ENCODE data around the gene ZNF749. TPM values are rescaled to one million over a fixed set of nuclear protein-coding genes. Genes with fewer than 3 reads are reported as not detected.
"Not testable (repeated sequence)": the region's sequence is repeated elsewhere in the genome, so short reads cannot be mapped to it uniquely, and the experiment has no call there.

The ZNF749 gene
- total and polyA plus RNA-seq, 10 of the 15 experiments (the other 5 are each of a cell fraction or from before 2014, with no cell fraction given) = 3.1 to 20.2 (median 13.7) TPM

DNA sequence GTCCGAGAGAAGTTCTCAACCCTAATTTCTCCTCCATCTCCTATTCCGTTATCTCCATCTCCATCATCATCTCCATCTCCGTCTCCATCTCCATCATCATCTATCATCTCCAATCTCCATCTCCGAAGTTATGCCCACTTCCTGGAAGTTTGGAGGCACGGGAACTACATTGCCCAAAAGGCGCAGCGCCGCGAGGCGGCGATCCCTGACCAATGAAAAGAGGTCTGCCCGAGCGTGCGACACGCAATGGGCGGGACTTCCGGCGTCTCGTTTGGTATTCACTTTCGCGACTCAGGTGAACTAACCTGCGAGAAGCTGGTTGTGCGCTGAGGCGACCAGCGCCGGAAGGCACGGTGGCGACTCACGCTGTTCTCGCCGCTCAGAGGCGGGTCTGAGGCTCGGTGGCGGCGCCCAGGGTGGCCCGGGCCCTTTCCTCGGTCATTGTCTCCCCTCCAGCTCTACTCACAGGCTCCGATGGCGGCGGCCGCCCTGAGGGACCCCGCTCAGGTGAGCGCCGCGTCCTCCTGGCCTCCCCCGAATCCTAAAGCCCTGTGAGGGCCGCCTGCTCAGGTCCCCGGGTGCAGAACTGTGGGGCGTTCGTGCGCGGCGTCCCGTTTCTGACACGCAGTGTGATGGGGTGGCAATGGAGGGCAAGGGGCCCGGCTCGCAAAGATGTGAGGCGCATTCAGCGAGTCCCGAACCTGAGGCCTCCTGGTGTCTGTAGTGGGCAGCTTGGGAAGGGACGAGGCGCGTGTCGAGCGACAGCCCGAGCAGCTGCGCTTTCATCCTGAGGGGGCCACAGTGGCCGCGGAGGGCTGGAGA lies 52.6 kb downstream of the ZNF749 start, which contains the start of gene ZNF419 (continued):
- TF ChIP-seq, protein P1, sequence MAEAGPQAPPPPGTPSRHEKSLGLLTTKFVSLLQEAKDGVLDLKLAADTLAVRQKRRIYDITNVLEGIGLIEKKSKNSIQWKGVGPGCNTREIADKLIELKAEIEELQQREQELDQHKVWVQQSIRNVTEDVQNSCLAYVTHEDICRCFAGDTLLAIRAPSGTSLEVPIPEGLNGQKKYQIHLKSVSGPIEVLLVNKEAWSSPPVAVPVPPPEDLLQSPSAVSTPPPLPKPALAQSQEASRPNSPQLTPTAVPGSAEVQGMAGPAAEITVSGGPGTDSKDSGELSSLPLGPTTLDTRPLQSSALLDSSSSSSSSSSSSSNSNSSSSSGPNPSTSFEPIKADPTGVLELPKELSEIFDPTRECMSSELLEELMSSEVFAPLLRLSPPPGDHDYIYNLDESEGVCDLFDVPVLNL (IDR thresholded peaks at IDR 0.05; ENCODE audit: low read depth, low read length) = 0 out of 2 replicates have a peak, but pooled peaks have one; percentile 18
- TF ChIP-seq NR2C1 (IDR thresholded peaks at IDR 0.05) (0 out of 2 replicates have a peak, but pooled peaks have one; percentile 30), TARDBP (IDR thresholded peaks at IDR 0.05; ENCODE audit: borderline replicate concordance) (peak; percentile 77), SP1 (IDR thresholded peaks at IDR 0.05; ENCODE audit: low read depth, low read length) (peak; percentile 90), HCFC1 (IDR thresholded peaks at IDR 0.05; ENCODE audit: low read length) (peak; percentile 97), POLR2AphosphoS5 (IDR thresholded peaks at IDR 0.05; ENCODE audit: low read length) (peak; percentile 69)
- TF ChIP-seq, protein P2, sequence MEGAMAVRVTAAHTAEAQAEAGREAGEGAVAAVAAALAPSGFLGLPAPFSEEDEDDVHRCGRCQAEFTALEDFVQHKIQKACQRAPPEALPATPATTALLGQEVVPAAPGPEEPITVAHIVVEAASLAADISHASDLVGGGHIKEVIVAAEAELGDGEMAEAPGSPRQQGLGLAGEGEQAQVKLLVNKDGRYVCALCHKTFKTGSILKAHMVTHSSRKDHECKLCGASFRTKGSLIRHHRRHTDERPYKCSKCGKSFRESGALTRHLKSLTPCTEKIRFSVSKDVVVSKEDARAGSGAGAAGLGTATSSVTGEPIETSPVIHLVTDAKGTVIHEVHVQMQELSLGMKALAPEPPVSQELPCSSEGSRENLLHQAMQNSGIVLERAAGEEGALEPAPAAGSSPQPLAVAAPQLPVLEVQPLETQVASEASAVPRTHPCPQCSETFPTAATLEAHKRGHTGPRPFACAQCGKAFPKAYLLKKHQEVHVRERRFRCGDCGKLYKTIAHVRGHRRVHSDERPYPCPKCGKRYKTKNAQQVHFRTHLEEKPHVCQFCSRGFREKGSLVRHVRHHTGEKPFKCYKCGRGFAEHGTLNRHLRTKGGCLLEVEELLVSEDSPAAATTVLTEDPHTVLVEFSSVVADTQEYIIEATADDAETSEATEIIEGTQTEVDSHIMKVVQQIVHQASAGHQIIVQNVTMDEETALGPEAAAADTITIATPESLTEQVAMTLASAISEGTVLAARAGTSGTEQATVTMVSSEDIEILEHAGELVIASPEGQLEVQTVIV (IDR thresholded peaks at IDR 0.05; ENCODE audit: borderline replicate concordance, partially characterized antibody) = peak; percentile 66

DNA sequence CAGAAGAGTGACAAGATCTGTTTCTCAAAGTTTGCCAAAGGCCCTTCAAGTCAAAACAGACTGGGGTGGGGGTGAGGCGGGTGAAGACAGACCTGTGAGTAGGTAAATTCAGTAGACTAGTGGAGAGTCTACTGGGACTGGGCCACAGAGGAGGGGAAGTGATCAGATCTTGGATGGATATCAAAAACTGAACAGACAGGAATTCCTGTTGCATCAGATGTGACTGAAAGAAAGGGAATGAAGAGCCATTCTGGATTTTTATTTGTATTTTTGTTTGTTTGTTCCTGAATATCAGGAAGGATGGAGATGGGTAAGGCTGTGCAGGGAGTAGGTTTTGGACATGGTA lies 53.1 kb downstream of the ZNF749 start:
- peak overlapping the region; percentile 41; the same call in 1 of the 2 replicates for H3K4me3 ChIP-seq
- H3K27ac ChIP-seq (ENCODE audit: control insufficient read depth, insufficient read depth); RAD21 ChIA-PET (ENCODE audit: unreplicated experiment); ATAC-seq; H3K4me1 ChIP-seq (ENCODE audit: control insufficient read depth, insufficient read depth, low read length); CTCF ChIA-PET; H3K27me3 ChIP-seq (replicated peaks in 1 of 2; ENCODE audit: control insufficient read depth in 2 of 2, insufficient read depth in 2 of 2, low read length in 1 of 2); H2AFZ ChIP-seq (ENCODE audit: control insufficient read depth, low read depth, low read length); in situ Hi-C loops (cut with MboI); intact Hi-C loops (cut with micrococcal nuclease; ENCODE audit: unreplicated experiment); DNase-seq (ENCODE audit: low read depth, low spot score); H4K20me1 ChIP-seq (ENCODE audit: control insufficient read depth, insufficient read depth); H3K79me2 ChIP-seq (ENCODE audit: control insufficient read depth, insufficient read depth, low read length); H3K36me3 ChIP-seq (ENCODE audit: control insufficient read depth in 2 of 2, insufficient read depth in 2 of 2, low read length in 1 of 2): not testable (repeated sequence)
- H3K4me2 ChIP-seq (ENCODE audit: control insufficient read depth, insufficient read depth) = peak overlapping the region; percentile 40; the same call in 1 of the 2 replicates
- TSS peak; percentile 60 for BruUV-seq (replicated peaks)
- FAIRE-seq = peak; percentile 86
- WGBS (ENCODE audit: insufficient coverage, insufficient replicate concordance, low lambda C conversion rate, missing lambda C conversion rate) = no CpG with 5 or more reads among the region's 1 CpG
- POLR2A ChIA-PET = interaction anchor here (0.6 kb wide), 1 partner anchor 57 kb away, joined by 4 read pairs; no protein-coding TSS in a partner anchor
- SMC1A ChIA-PET (ENCODE audit: uncharacterized antibody, unreplicated experiment) = interaction anchor here (1.1 kb wide), 1 partner anchor 9 kb away, joined by 3 read pairs; no protein-coding TSS in a partner anchor
- H3K9me3 ChIP-seq (replicated peaks; ENCODE audit: control insufficient read depth, insufficient read depth, low read length) = peaks cover 12% of the 10 kb centered on the region
- peak overlapping the region; percentile 27; the same call in 1 of the 2 replicates for H3K9ac ChIP-seq (ENCODE audit: control insufficient read depth, insufficient read depth, low read length)

Small RNAs within 50 kb of the gene (small RNA-seq; reads per million reads assigned to genes)
- not detected for gene VN1R107P

Other genes with a start within 250 kb of the ZNF749 start
Only the 7 nearest of the 23 such genes appear.
- 15.0 and 18.5 TPM in 2 replicates for gene TRAPPC2B, start 71.8 kb upstream of the ZNF749 start, total RNA-seq (2014; rRNA removed)
- gene TRAPPC2B, start 71.8 kb upstream of the ZNF749 start, total RNA-seq (2014; rRNA removed; fragmentation: Illumina TruSeq; extraction: Trizol) = 21.9 and 22.2 TPM in 2 replicates
- gene TRAPPC2B, start 71.8 kb upstream of the ZNF749 start, total RNA-seq (2021) = 8.7 and 10.6 TPM in 2 replicates
- gene TRAPPC2B, start 71.8 kb upstream of the ZNF749 start, polyA plus RNA-seq (2011; rRNA removed) = 24.5 and 29.6 TPM in 2 replicates
- 9.9 and 21.5 TPM in 2 replicates for gene TRAPPC2B, start 71.8 kb upstream of the ZNF749 start, polyA plus RNA-seq (2014; fragmentation: Illumina TruSeq; extraction: Trizol)
- 10 to 100 TPM; 71.0 to 86.4 TPM for gene TRAPPC2B, start 71.8 kb upstream of the ZNF749 start, polyA plus RNA-seq (2014; fragmentation: Nextera tagmentation; extraction: Ambion mirVana)
- 18.5 and 26.6 TPM in 2 replicates for gene TRAPPC2B, start 71.8 kb upstream of the ZNF749 start, polyA plus RNA-seq (2014; rRNA removed)
- 10 to 100 TPM; 37.9 to 40.4 TPM for gene TRAPPC2B, start 71.8 kb upstream of the ZNF749 start, polyA plus RNA-seq (2016; fragmentation: Nextera tagmentation; extraction: Ambion mirVana)
- 17.6 and 21.1 TPM in 2 replicates for gene ZNF548, start 45.5 kb upstream of the ZNF749 start, total RNA-seq (2014; rRNA removed)
- 17.8 and 18.1 TPM in 2 replicates for gene ZNF548, start 45.5 kb upstream of the ZNF749 start, total RNA-seq (2014; rRNA removed; fragmentation: Illumina TruSeq; extraction: Trizol)
- 18.2 and 18.6 TPM in 2 replicates for gene ZNF548, start 45.5 kb upstream of the ZNF749 start, total RNA-seq (2021)
- 44.8 and 59.3 TPM in 2 replicates for gene ZNF548, start 45.5 kb upstream of the ZNF749 start, polyA plus RNA-seq (2011; rRNA removed)
- gene ZNF548, start 45.5 kb upstream of the ZNF749 start, polyA plus RNA-seq (2014; fragmentation: Illumina TruSeq; extraction: Trizol) = 16.3 and 21.2 TPM in 2 replicates
- gene ZNF548, start 45.5 kb upstream of the ZNF749 start, polyA plus RNA-seq (2014; fragmentation: Nextera tagmentation; extraction: Ambion mirVana) = 1 to 10 TPM; 3.9 to 5.6 TPM
- 16.8 and 17.8 TPM in 2 replicates for gene ZNF548, start 45.5 kb upstream of the ZNF749 start, polyA plus RNA-seq (2014; rRNA removed)
- gene ZNF548, start 45.5 kb upstream of the ZNF749 start, polyA plus RNA-seq (2016; fragmentation: Nextera tagmentation; extraction: Ambion mirVana) = 1 to 10 TPM; 8.4 to 9.1 TPM
- 8.5 and 9.9 TPM in 2 replicates for gene ZNF17, start 24.2 kb upstream of the ZNF749 start, total RNA-seq (2014; rRNA removed)
- 10.7 and 11.3 TPM in 2 replicates for gene ZNF17, start 24.2 kb upstream of the ZNF749 start, total RNA-seq (2014; rRNA removed; fragmentation: Illumina TruSeq; extraction: Trizol)
- gene ZNF17, start 24.2 kb upstream of the ZNF749 start, total RNA-seq (2021) = 10.8 and 12.2 TPM in 2 replicates
- gene ZNF17, start 24.2 kb upstream of the ZNF749 start, polyA plus RNA-seq (2011; rRNA removed) = 10.2 and 13.4 TPM in 2 replicates
- gene ZNF17, start 24.2 kb upstream of the ZNF749 start, polyA plus RNA-seq (2014; fragmentation: Illumina TruSeq; extraction: Trizol) = 8.3 and 11.0 TPM in 2 replicates
- gene ZNF17, start 24.2 kb upstream of the ZNF749 start, polyA plus RNA-seq (2014; fragmentation: Nextera tagmentation; extraction: Ambion mirVana) = 1 to 10 TPM; 4.4 to 4.9 TPM
- gene ZNF17, start 24.2 kb upstream of the ZNF749 start, polyA plus RNA-seq (2014; rRNA removed) = 5.3 and 7.4 TPM in 2 replicates
- gene ZNF17, start 24.2 kb upstream of the ZNF749 start, polyA plus RNA-seq (2016; fragmentation: Nextera tagmentation; extraction: Ambion mirVana) = 1 to 10 TPM; 6.0 to 6.4 TPM
- gene VN1R1, start 21.8 kb downstream of the ZNF749 start, total RNA-seq (2014; rRNA removed) = 0.44 and 0.68 TPM in 2 replicates
- 0.40 and 0.41 TPM in 2 replicates for gene VN1R1, start 21.8 kb downstream of the ZNF749 start, total RNA-seq (2014; rRNA removed; fragmentation: Illumina TruSeq; extraction: Trizol)
- gene VN1R1, start 21.8 kb downstream of the ZNF749 start, total RNA-seq (2021) = 0.35 and 0.49 TPM in 2 replicates
- gene VN1R1, start 21.8 kb downstream of the ZNF749 start, polyA plus RNA-seq (2011; rRNA removed) = 0.49 and 0.61 TPM in 2 replicates
- 0.37 and 0.95 TPM in 2 replicates for gene VN1R1, start 21.8 kb downstream of the ZNF749 start, polyA plus RNA-seq (2014; fragmentation: Illumina TruSeq; extraction: Trizol)
- gene VN1R1, start 21.8 kb downstream of the ZNF749 start, polyA plus RNA-seq (2014; fragmentation: Nextera tagmentation; extraction: Ambion mirVana) = under 1 TPM; 0.07 to 0.13 TPM
- 0.19 and 0.28 TPM in 2 replicates for gene VN1R1, start 21.8 kb downstream of the ZNF749 start, polyA plus RNA-seq (2014; rRNA removed)
- gene VN1R1, start 21.8 kb downstream of the ZNF749 start, polyA plus RNA-seq (2016; fragmentation: Nextera tagmentation; extraction: Ambion mirVana) = under 1 TPM in 1 of 2 experiments, not detected in 1; 0.17 TPM
- gene ZNF772, start 42.2 kb downstream of the ZNF749 start, total RNA-seq (2014; rRNA removed) = 8.7 and 9.4 TPM in 2 replicates
- gene ZNF772, start 42.2 kb downstream of the ZNF749 start, total RNA-seq (2014; rRNA removed; fragmentation: Illumina TruSeq; extraction: Trizol) = 7.2 and 7.3 TPM in 2 replicates
- 5.1 and 5.9 TPM in 2 replicates for gene ZNF772, start 42.2 kb downstream of the ZNF749 start, total RNA-seq (2021)
- 3.9 and 5.5 TPM in 2 replicates for gene ZNF772, start 42.2 kb downstream of the ZNF749 start, polyA plus RNA-seq (2011; rRNA removed)
- 3.7 and 4.4 TPM in 2 replicates for gene ZNF772, start 42.2 kb downstream of the ZNF749 start, polyA plus RNA-seq (2014; fragmentation: Illumina TruSeq; extraction: Trizol)
- under 1 TPM; 0.42 to 0.98 TPM for gene ZNF772, start 42.2 kb downstream of the ZNF749 start, polyA plus RNA-seq (2014; fragmentation: Nextera tagmentation; extraction: Ambion mirVana)
- 3.0 and 3.2 TPM in 2 replicates for gene ZNF772, start 42.2 kb downstream of the ZNF749 start, polyA plus RNA-seq (2014; rRNA removed)
- gene ZNF772, start 42.2 kb downstream of the ZNF749 start, polyA plus RNA-seq (2016; fragmentation: Nextera tagmentation; extraction: Ambion mirVana) = 1 to 10 TPM; 3.3 to 3.7 TPM
- gene ZNF419, start 52.4 kb downstream of the ZNF749 start, total RNA-seq (2014; rRNA removed) = 8.7 and 9.5 TPM in 2 replicates
- gene ZNF419, start 52.4 kb downstream of the ZNF749 start, total RNA-seq (2014; rRNA removed; fragmentation: Illumina TruSeq; extraction: Trizol) = 6.9 and 7.2 TPM in 2 replicates
- gene ZNF419, start 52.4 kb downstream of the ZNF749 start, total RNA-seq (2021) = 6.2 and 7.3 TPM in 2 replicates
- gene ZNF419, start 52.4 kb downstream of the ZNF749 start, polyA plus RNA-seq (2011; rRNA removed) = 12.8 and 16.3 TPM in 2 replicates
- gene ZNF419, start 52.4 kb downstream of the ZNF749 start, polyA plus RNA-seq (2014; fragmentation: Illumina TruSeq; extraction: Trizol) = 5.8 and 7.7 TPM in 2 replicates
- 1 to 10 TPM in 1 of 2 experiments, under 1 TPM in 1; 0.98 to 1.8 TPM for gene ZNF419, start 52.4 kb downstream of the ZNF749 start, polyA plus RNA-seq (2014; fragmentation: Nextera tagmentation; extraction: Ambion mirVana)
- 7.6 and 8.0 TPM in 2 replicates for gene ZNF419, start 52.4 kb downstream of the ZNF749 start, polyA plus RNA-seq (2014; rRNA removed)
- 1 to 10 TPM; 4.6 to 7.7 TPM for gene ZNF419, start 52.4 kb downstream of the ZNF749 start, polyA plus RNA-seq (2016; fragmentation: Nextera tagmentation; extraction: Ambion mirVana)
- gene ZNF773, start 64.6 kb downstream of the ZNF749 start, total RNA-seq (2014; rRNA removed) = 9.1 and 11.4 TPM in 2 replicates
- gene ZNF773, start 64.6 kb downstream of the ZNF749 start, total RNA-seq (2014; rRNA removed; fragmentation: Illumina TruSeq; extraction: Trizol) = 6.0 and 7.6 TPM in 2 replicates
- gene ZNF773, start 64.6 kb downstream of the ZNF749 start, total RNA-seq (2021) = 5.6 and 6.4 TPM in 2 replicates
- gene ZNF773, start 64.6 kb downstream of the ZNF749 start, polyA plus RNA-seq (2011; rRNA removed) = 8.1 and 9.6 TPM in 2 replicates
- gene ZNF773, start 64.6 kb downstream of the ZNF749 start, polyA plus RNA-seq (2014; fragmentation: Illumina TruSeq; extraction: Trizol) = 5.5 and 7.4 TPM in 2 replicates
- 1 to 10 TPM in 1 of 2 experiments, under 1 TPM in 1; 0.21 to 1.4 TPM for gene ZNF773, start 64.6 kb downstream of the ZNF749 start, polyA plus RNA-seq (2014; fragmentation: Nextera tagmentation; extraction: Ambion mirVana)
- gene ZNF773, start 64.6 kb downstream of the ZNF749 start, polyA plus RNA-seq (2014; rRNA removed) = 7.5 and 8.0 TPM in 2 replicates
- gene ZNF773, start 64.6 kb downstream of the ZNF749 start, polyA plus RNA-seq (2016; fragmentation: Nextera tagmentation; extraction: Ambion mirVana) = 1 to 10 TPM; 6.6 to 6.8 TPM

Data from GM12878 (cell line).